Mucosa of descending colon (tissue), 3 donors: Measurements from ENCODE around the gene TGFBRAP1. TPM values are rescaled to one million over a fixed set of nuclear protein-coding genes. Genes with fewer than 3 reads are reported as not detected.

Experiments
- ATAC-seq: fragments of 200-7000 bp; cut with Tn5 transposase; one replicate; pipeline ENCODE4 v1.9.1; 2020; ENCODE audit warnings: mild to moderate bottlenecking, moderate library complexity
- DNase-seq, 3 donors: peaks; one replicate each; pipeline ENCODE4 v3.0.0-alpha.2; 2020
- H3K36me3 ChIP-seq: fragments of 200-600 bp; one replicate; pipeline ENCODE4 v1.8.0; 2021; ENCODE audit warnings: low read depth, mild to moderate bottlenecking
- H3K4me1 ChIP-seq: fragments of 200-600 bp; one replicate; pipeline ENCODE4 v1.8.0; 2021; ENCODE audit warnings: low read depth, mild to moderate bottlenecking
- H3K4me3 ChIP-seq: fragments of 200-600 bp; one replicate; pipeline ENCODE4 v1.8.0; 2021; ENCODE audit warnings: mild to moderate bottlenecking
- H3K9me3 ChIP-seq: fragments of 200-600 bp; one replicate; pipeline ENCODE4 v1.8.0; 2021; ENCODE audit warnings: mild to moderate bottlenecking
- intact Hi-C, 2 donors: fragments of 100-400 bp; cut with DNase I in 1 of 2; cut with micrococcal nuclease in 1 of 2; formaldehyde crosslinking; loops; one replicate each; pipeline versions ENCODE4 v1.11.0 to v1.11.1; 2022; cut with DNase I, micrococcal nuclease
- total RNA-seq, 3 donors: library from RNA; stranded (reverse); fragmentation: NEBNext Ultra II Directional in 2 of 3; extraction: Animal tissue kit (Norgen Biotek cat#: 25700) in 2 of 3; gene quantifications; one replicate each; pipeline versions ENCODE4 v1.2.1 to v1.2.4, GENCODE V29; 2021 to 2023
- TF ChIP-seq, protein P1 (sequence below): fragments of 200-600 bp; IDR thresholded peaks from one replicate; pipeline ENCODE4 v1.8.0; 2022; ENCODE audit warnings: antibody characterized with exemption, mild to moderate bottlenecking
- donor health status: DM: no; HTN: no; CAD: no; lungs with moderate emphysema.
- donor health status: DM: no; HTN: no; CAD: no.
- donor health status: DM: no; HTN: yes; CAD: no.

TGFBRAP1 gene
- total RNA-seq, 3 donors from 2014 or later = 16.9 to 24.3 (median 20.9) TPM

DNA sequence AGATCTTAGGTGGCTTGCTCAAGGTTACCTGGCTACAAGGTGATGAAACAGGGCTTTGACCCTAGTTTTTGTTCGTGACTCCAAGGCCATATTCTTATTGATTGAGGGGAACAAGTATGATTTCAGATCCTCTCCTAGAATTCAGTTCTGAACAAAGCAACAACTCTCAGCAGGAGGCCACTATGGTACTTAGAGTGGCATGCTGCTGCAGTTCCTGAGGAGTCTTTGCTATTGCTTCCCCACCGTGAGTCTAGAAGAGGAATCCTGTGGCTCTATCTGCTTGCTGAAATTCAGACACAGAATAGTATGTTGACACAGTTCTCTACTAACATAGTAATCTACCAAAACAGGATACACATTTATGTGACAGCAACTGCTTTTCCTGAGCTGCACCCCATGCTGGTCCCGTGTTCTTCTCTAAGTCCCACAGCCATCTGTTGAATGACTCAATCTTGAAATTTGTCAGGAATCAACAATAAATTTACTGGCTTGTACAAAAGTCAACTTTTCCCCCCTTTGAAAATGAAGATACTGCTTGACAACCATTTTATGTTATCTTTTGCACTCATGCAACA is 4.1 kb downstream of the TGFBRAP1 start:
- Histone ChIP-seq H3K4me1 (peaks cover 15% of the 10 kb centered on the region), H3K4me3 (no peak overlapping the region), H3K9me3 (no peaks in the 10 kb centered on the region), H3K36me3 (no peaks in the 10 kb centered on the region)
- TF ChIP-seq, protein P1, sequence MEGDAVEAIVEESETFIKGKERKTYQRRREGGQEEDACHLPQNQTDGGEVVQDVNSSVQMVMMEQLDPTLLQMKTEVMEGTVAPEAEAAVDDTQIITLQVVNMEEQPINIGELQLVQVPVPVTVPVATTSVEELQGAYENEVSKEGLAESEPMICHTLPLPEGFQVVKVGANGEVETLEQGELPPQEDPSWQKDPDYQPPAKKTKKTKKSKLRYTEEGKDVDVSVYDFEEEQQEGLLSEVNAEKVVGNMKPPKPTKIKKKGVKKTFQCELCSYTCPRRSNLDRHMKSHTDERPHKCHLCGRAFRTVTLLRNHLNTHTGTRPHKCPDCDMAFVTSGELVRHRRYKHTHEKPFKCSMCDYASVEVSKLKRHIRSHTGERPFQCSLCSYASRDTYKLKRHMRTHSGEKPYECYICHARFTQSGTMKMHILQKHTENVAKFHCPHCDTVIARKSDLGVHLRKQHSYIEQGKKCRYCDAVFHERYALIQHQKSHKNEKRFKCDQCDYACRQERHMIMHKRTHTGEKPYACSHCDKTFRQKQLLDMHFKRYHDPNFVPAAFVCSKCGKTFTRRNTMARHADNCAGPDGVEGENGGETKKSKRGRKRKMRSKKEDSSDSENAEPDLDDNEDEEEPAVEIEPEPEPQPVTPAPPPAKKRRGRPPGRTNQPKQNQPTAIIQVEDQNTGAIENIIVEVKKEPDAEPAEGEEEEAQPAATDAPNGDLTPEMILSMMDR = no peak
- DNase-seq (no peak), ATAC-seq (no peak)
- intact Hi-C loops = no loop called here

DNA sequence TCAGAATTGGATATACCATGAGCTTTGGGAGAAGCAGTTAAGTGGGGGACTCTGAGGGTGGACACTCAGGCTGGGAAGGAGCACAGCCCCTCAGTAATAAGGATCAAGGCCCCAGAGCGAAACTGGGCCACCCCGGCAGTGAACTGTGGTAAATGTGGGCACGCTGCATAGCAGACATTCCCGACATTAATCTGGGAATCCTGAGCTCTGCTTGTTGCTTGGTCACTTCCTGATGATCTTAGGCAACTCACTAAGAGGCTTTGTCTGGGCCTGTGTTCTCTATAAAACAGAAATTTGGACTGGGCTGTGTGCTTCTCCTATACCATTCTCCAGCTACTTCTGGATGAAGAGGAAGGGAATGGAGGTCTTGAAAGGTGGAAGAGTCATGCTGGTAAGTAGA is 4.8 kb downstream of the TGFBRAP1 start:
- Histone ChIP-seq H3K4me3 (no peak overlapping the region), H3K9me3 (no peaks in the 10 kb centered on the region), H3K36me3 (no peaks in the 10 kb centered on the region), H3K4me1 (peaks cover 12% of the 10 kb centered on the region)
- no peak for ATAC-seq
- TF ChIP-seq, protein P1 = no peak
- intact Hi-C loops = no loop called here
- no peak for DNase-seq

DNA sequence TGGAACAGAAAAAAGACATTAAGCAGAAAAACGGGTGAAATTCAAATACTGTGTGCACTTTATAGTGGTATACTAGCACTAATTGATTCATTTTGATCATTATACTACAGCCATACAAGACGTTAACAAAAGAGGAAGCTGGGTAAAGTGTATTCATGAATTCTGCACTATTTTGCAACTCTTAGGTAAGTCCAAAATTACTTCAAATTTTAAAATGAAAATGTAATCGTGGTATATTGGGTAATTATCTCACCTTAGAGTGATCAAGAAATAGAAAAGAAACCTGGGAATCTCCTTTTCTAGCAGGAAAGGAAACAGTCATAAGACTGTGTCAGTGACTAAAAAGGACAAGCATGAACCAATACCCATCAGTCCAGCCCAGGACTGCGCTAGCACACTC is 5.4 kb downstream of the TGFBRAP1 start:
- intact Hi-C loops = no loop called here
- DNase-seq (no peak), ATAC-seq (no peak)
- Histone ChIP-seq H3K36me3 (no peaks in the 10 kb centered on the region), H3K9me3 (no peaks in the 10 kb centered on the region), H3K4me1 (peaks cover 12% of the 10 kb centered on the region), H3K4me3 (no peak overlapping the region)
- TF ChIP-seq, protein P1 = no peak

DNA sequence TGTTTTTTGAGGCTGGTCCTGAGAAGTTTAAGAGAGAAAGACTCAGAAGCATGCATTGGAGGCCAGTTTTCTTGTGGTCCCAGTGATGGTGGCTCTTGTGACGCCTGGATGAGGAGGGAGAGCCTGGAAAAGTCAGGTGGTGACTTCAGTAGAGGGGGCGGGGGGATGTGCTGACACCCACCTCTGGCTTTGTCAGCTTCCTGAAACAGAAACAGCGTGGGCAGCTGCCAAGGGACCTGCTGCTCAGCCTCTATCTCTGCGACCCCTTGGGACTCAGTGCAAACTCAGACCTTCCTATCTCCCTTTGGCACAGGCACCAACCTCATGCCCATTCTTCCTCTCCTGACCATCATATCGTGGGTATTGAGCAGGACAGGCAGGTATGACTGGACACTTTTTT is 6.4 kb downstream of the TGFBRAP1 start:
- TF ChIP-seq, protein P1 = no peak
- H3K9me3 ChIP-seq = no peaks in the 10 kb centered on the region
- ATAC-seq (no peak), DNase-seq (no peak)
- no peak overlapping the region for H3K4me3 ChIP-seq
- peaks cover 10% of the 10 kb centered on the region for H3K4me1 ChIP-seq
- intact Hi-C loops = no loop called here
- no peaks in the 10 kb centered on the region for H3K36me3 ChIP-seq

DNA sequence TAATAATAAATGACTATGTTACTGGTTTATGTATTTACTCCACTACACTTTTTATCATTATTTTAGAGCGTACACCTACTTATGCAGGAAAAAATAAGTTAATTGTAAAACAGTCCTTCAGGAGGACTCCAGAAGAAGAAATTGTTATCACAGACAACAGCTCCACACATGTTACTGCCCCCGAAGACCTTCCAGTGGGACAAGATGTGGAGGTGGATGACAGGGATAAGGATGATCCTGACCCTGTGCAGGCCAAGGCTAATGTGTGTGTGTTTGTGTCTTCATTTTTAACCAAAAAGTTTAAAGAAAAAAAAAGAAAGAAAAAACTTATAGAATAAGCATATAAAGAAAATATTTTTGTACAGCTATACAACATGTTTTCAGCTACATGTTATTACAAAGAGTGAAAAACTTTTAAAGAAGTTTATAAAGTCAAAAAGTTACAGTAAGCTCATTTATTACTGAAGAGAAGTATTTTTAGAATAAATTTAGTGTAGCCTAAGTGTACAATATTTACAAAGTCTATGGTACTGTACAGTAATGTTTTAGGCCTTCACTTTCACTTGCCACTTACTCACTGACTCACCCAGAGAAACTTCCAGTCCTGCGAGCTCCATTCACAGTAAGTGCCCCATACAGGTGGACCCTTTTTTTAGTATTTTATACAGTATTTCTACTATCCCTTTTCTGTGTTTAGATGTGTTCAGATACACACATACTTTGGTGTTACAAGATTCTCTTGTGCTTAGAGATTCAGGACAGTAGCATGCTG is 7.5 kb downstream of the TGFBRAP1 start:
- Histone ChIP-seq H3K36me3 (no peaks in the 10 kb centered on the region), H3K4me1 (peaks cover 6% of the 10 kb centered on the region), H3K4me3 (no peak overlapping the region), H3K9me3 (no peaks in the 10 kb centered on the region)
- DNase-seq = no peak
- intact Hi-C loops = no loop called here
- TF ChIP-seq, protein P1 = no peak
- ATAC-seq = no peak
